ENCODE data around the gene DRG2.

DNA sequence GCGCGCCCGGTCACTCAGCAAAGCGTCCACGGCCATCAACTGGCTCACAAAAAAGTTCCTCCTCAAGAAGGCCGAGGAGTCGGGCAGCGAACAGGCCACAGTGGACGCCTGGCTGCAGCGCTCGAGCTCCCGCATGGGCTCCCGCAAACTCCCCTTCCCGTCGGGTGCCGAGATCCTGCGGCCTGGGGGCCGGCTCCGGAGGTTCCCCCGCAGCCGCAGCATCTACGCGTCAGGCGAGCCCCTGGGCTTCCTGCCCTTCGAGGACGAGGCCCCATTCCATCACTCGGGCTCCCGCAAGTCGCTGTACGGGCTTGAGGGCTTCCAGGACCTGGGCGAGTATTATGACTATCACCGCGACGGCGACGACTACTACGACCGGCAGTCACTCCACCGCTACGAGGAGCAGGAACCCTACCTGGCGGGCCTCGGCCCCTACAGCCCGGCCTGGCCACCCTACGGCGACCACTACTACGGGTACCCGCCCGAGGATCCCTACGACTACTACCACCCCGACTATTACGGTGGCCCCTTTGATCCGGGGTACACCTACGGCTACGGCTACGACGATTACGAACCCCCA is 31.5 kb downstream of the DRG2 start:
- TF ChIP-seq POLR2A (IDR thresholded peaks at IDR 0.05), result no peak
- no peak for TF ChIP-seq POLR2AphosphoS5 (IDR thresholded peaks at IDR 0.05)
- TF ChIP-seq, protein P1, sequence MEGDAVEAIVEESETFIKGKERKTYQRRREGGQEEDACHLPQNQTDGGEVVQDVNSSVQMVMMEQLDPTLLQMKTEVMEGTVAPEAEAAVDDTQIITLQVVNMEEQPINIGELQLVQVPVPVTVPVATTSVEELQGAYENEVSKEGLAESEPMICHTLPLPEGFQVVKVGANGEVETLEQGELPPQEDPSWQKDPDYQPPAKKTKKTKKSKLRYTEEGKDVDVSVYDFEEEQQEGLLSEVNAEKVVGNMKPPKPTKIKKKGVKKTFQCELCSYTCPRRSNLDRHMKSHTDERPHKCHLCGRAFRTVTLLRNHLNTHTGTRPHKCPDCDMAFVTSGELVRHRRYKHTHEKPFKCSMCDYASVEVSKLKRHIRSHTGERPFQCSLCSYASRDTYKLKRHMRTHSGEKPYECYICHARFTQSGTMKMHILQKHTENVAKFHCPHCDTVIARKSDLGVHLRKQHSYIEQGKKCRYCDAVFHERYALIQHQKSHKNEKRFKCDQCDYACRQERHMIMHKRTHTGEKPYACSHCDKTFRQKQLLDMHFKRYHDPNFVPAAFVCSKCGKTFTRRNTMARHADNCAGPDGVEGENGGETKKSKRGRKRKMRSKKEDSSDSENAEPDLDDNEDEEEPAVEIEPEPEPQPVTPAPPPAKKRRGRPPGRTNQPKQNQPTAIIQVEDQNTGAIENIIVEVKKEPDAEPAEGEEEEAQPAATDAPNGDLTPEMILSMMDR (IDR thresholded peaks at IDR 0.05), result no peak
